SJCRH30 (cell line): ENCODE measurements around the gene ADARB2. TPM values are rescaled to one million over a fixed set of nuclear protein-coding genes. Genes with fewer than 3 reads are reported as not detected.

Experiments
- DNase-seq, 2 experiments: peaks; one replicate each; pipeline ENCODE4 v3.0.0-alpha.2; 2015 to 2020
- H3K27ac ChIP-seq: fragments of 250-450 bp; sonication (Bioruptor Pico); 2 replicates; pipeline ENCODE4 v1.5.1; 2020; ENCODE audit warnings: mild to moderate bottlenecking, moderate library complexity
- H3K27me3 ChIP-seq: fragments of 250-450 bp; sonication (Bioruptor Pico); 2 replicates; pipeline ENCODE4 v1.5.1; 2020; ENCODE audit warnings: mild to moderate bottlenecking, moderate library complexity
- H3K36me3 ChIP-seq: fragments of 250-450 bp; sonication (Bioruptor Pico); 2 replicates; pipeline ENCODE4 v1.5.1; 2020; ENCODE audit warnings: mild to moderate bottlenecking, moderate library complexity
- H3K4me1 ChIP-seq: fragments of 250-450 bp; sonication (Bioruptor Pico); 2 replicates; pipeline ENCODE4 v1.5.1; 2020; ENCODE audit warnings: mild to moderate bottlenecking, moderate library complexity
- H3K4me3 ChIP-seq: fragments of 250-450 bp; sonication (Bioruptor Pico); 2 replicates; pipeline ENCODE4 v1.5.1; 2020; ENCODE audit warnings: mild to moderate bottlenecking, moderate library complexity
- H3K9me3 ChIP-seq: fragments of 250-450 bp; sonication (Bioruptor Pico); replicated peaks from 2 replicates; pipeline ENCODE4 v1.5.1; 2020; ENCODE audit warnings: mild to moderate bottlenecking, moderate library complexity
- total RNA-seq: library from RNA; depleted of rRNA; stranded (reverse); fragments of >200 nt; shearing (Covaris generic); gene quantifications from 2 replicates; pipeline ENCODE4 v1.2.3, GENCODE V29; 2014

Gene ADARB2
- total RNA-seq, 1 experiment from 2014 or later, result not detected

DNA sequence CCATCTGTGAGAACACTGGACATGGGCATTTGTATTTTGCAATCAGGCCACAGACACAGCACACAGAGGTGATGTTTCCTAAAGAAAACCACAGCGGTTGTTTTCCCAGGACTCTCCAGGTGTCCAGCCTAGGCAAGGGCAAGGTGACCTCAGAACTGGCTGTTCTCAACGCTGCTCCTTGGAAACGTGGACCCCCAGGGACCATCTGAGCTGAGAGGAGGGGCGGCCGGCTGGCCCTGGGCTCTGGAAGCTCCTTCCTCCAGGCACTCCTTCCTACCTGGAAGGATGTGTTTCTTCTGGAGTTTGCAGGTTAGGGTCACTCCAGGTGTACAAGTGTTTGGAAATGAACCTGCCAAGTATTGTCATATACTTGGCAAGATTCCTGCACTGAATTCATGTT, 103.1 kb downstream of the ADARB2 start:
- DNase-seq, result no peak
- no peak overlapping the region for H3K4me3 ChIP-seq
- no peaks in the 10 kb centered on the region for H3K27me3 ChIP-seq
- H3K27ac ChIP-seq, result no peak overlapping the region
- H3K9me3 ChIP-seq, result no peaks in the 10 kb centered on the region
- H3K36me3 ChIP-seq, result no peaks in the 10 kb centered on the region
- no peaks in the 10 kb centered on the region for H3K4me1 ChIP-seq

DNA sequence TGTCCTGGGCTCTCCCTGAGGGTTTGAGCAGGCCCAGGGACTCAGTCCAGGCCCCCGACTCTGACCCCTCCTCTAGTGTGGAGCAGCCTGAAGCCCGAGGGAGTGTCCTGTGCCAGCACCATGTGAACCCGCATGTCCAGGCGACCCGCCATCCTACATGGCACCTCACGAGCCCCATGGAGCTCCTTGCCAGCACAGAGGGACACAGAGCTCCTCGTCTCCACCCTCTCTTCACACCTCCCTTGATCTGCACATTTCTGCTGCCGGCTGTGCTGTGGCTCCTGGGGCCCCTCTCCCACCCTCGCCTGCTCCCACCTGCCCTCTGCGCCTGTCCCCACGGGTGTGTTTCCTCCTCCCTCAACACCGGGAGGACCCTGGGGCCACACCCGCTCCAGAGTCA, 103.5 kb downstream of the ADARB2 start:
- Histone ChIP-seq H3K4me3 (no peak overlapping the region), H3K27ac (no peak overlapping the region), H3K27me3 (no peaks in the 10 kb centered on the region), H3K36me3 (no peaks in the 10 kb centered on the region), H3K9me3 (no peaks in the 10 kb centered on the region), H3K4me1 (no peaks in the 10 kb centered on the region)
- no peak for DNase-seq

DNA sequence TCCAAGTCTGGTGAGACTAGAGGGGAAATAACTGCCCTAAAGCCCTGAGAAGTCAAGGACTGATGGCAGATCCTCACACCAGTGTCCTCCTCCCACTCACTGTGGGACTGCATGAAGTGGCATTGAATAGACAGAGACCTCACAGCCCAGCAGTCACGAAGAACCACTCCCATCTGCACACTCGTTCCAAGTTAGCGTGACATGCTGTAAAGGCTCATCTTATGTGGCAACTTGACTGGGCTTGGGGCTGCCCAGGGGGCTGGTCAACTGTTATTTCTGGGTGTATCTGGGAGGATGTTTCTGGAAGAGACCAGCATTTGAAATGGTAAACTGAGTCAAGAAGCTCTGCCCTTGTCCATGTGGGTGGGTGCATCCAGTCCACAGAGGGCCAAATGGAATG, 104.7 kb downstream of the ADARB2 start:
- DNase-seq, result no peak

DNA sequence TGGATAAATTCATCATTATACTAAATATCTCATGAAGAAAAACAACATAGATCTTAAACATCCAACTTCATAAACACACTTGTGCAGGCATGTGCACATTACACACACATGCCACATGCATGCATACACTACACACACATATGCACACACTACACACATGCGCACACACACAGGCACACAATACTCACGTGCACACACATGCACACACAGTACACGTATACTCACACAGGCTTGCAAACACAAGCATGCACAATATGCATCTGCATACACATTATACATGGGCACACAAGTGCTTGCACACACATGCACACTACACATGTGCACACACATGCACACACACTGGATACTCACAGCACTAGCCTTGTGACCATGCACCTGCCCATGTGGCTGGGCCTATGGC, 105.2 kb downstream of the ADARB2 start:
- no peak overlapping the region for H3K27ac ChIP-seq
- H3K4me1 ChIP-seq, result no peaks in the 10 kb centered on the region
- no peak overlapping the region for H3K4me3 ChIP-seq
- H3K36me3 ChIP-seq, result no peaks in the 10 kb centered on the region
- no peaks in the 10 kb centered on the region for H3K9me3 ChIP-seq
- no peak for DNase-seq
- H3K27me3 ChIP-seq, result no peaks in the 10 kb centered on the region

More for the DNA sequence above, 104.7 kb downstream of the ADARB2 start:
- no peaks in the 10 kb centered on the region for H3K27me3 ChIP-seq
- no peaks in the 10 kb centered on the region for H3K9me3 ChIP-seq
- H3K4me3 ChIP-seq, result no peak overlapping the region
- H3K4me1 ChIP-seq, result no peaks in the 10 kb centered on the region
- H3K36me3 ChIP-seq, result no peaks in the 10 kb centered on the region
- no peak overlapping the region for H3K27ac ChIP-seq

DNA sequence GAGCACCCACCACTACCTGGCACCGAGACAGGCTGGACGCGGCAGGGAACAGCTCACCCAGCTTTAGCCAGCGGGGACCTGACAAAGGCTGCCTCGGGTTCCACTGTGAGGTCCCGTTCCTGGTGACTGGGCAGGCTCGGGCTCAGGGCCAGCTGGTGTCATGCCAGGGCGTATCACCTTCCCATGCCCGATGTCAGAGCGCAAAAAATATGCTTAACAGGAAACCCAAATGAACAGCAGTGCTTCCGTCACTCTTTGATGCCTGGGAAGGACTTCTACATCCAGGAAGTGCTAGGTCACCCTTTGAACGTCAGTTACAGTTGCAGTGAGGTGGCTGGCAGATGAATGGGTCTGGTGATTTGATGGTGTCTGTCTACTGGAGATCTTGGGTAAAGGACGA, 106.0 kb downstream of the ADARB2 start:
- Histone ChIP-seq H3K27ac (no peak overlapping the region), H3K36me3 (no peaks in the 10 kb centered on the region), H3K4me3 (no peak overlapping the region), H3K9me3 (no peaks in the 10 kb centered on the region), H3K4me1 (no peaks in the 10 kb centered on the region), H3K27me3 (no peaks in the 10 kb centered on the region)
- DNase-seq, result peak in 1 of 2 experiments; percentile 1

DNA sequence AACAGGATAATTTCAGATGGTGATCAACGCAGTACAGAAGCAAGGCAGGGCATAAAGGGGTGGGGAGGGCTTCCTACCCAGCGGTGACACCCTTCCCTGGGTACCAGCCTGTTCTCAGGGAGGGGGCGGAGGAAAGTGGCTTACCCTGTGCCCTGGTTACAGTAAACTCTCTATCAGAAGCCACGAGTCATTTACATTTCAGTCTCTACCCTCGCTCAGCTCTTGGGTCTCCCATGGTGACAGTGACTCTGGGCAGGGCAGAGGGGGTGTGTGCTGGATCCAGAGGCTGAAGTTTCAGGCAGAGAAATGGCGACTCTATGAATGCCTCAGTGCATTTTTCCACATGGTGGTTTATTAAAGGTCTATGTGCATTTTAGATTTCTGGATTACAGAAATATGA, 107.0 kb downstream of the ADARB2 start:
- H3K9me3 ChIP-seq, result no peaks in the 10 kb centered on the region
- no peak overlapping the region for H3K27ac ChIP-seq
- no peaks in the 10 kb centered on the region for H3K27me3 ChIP-seq
- no peaks in the 10 kb centered on the region for H3K4me1 ChIP-seq
- DNase-seq, result no peak
- H3K4me3 ChIP-seq, result no peak overlapping the region
- H3K36me3 ChIP-seq, result no peaks in the 10 kb centered on the region

DNA sequence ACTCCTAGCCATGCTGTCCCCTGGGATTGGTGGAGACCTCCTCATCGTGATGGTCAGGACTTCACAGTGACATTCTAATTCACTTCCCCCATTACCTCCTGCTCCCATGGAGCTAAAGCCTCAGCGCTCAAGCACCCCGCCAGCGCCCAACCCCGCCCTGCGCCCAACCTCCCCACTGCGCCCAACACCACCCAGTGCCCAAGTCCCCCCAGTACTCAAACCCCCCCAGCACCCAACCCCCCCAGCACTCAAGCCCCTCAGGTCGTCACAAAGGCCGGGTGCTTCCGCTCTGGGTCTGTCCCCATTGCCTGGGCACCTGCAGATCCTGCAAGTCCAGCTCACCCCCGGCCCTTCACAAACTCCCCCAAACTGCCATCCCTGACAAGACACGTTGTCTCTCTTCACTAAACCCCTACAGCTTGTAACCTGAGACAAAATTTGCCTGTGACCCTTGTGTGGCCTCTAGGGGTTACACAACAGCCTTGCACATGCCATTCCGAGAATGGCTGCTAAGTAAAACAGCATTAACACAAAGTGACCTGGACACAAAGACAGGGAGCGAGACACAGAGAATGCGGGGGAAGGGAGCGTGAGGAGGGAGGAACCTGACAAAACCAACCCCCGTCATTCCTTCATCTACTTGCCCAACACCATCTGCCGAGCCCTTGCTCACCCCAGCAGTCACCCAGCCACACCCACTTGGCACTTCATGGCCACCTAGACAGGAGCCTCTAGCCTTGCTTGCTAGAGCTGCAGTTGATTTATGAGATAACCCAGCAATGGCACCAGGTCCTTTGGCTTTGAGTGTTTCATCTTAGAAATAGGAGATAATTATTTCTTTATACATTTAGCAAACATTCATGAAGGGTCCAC, 107.8 kb downstream of the ADARB2 start:
- Histone ChIP-seq H3K4me1 (no peaks in the 10 kb centered on the region), H3K9me3 (no peaks in the 10 kb centered on the region), H3K27me3 (no peaks in the 10 kb centered on the region), H3K27ac (no peak overlapping the region), H3K36me3 (no peaks in the 10 kb centered on the region), H3K4me3 (no peak overlapping the region)
- no peak for DNase-seq

DNA sequence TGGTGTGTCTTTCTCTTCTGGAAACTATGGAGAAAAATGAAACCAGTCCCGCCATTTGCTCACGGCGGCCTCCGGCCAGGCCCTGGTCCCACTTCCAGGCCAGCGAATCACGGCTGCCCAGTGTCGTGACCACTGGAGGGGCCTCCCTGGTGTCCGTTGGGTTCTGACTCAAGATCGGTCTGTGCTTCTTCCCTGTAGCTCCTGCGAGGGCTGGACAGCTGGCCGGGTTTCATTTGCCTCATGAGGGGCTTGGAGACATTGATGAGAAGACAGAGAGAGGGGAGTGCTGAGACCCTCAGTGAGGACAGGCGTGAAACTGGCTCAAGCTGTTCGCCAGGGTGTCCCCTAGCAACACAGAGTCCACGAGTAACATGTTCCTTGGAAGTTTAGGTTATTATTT, 108.6 kb downstream of the ADARB2 start:
- Histone ChIP-seq H3K27ac (no peak overlapping the region), H3K4me1 (no peaks in the 10 kb centered on the region), H3K4me3 (no peak overlapping the region), H3K9me3 (no peaks in the 10 kb centered on the region), H3K27me3 (no peaks in the 10 kb centered on the region), H3K36me3 (no peaks in the 10 kb centered on the region)
- no peak for DNase-seq

DNA sequence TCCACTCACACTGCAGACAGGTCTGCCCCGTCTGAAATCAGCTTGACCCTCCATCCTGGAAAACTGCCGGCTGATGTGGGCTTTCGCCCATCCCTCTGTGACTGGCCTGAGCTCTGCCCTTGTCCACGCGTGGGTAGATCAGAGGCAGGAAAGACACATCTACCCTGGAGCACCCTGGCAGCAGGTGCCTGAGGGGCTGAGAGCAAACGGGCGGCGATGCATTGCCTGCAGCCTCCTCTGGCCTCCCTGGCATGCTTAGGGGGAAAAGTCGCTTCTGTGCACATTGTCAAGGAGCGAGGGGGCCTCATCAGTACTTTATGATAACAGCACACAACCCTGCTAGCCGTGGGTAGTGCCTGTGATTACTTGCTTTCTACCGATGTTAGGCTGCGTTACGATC, 109.4 kb downstream of the ADARB2 start:
- H3K27me3 ChIP-seq, result no peaks in the 10 kb centered on the region
- no peak overlapping the region for H3K27ac ChIP-seq
- H3K4me1 ChIP-seq, result no peaks in the 10 kb centered on the region
- H3K4me3 ChIP-seq, result no peak overlapping the region
- DNase-seq, result no peak
- H3K36me3 ChIP-seq, result no peaks in the 10 kb centered on the region
- no peaks in the 10 kb centered on the region for H3K9me3 ChIP-seq

DNA sequence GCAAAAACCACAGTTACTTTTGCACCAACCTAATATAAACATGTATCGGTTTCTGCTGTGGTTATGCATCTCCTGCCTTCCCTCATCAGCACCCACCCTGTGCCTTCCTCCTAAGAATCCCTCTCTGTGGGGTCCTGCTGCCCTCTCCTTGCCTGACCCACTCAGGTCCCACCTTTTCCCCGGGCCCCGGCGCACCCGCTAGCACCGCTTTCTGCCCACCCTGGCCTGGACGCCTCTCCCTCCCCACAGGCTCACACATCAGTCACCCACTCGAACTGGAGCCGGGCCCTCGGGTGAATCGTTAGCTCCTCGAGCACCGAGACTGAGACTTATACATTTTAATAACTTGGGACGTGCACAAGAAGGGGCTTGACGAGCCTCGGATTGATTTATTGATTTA, 110.5 kb downstream of the ADARB2 start:
- H3K9me3 ChIP-seq, result no peaks in the 10 kb centered on the region
- H3K27ac ChIP-seq, result no peak overlapping the region
- H3K27me3 ChIP-seq, result no peaks in the 10 kb centered on the region
- H3K4me1 ChIP-seq, result no peaks in the 10 kb centered on the region
- H3K36me3 ChIP-seq, result no peaks in the 10 kb centered on the region
- no peak overlapping the region for H3K4me3 ChIP-seq
- DNase-seq, result no peak

DNA sequence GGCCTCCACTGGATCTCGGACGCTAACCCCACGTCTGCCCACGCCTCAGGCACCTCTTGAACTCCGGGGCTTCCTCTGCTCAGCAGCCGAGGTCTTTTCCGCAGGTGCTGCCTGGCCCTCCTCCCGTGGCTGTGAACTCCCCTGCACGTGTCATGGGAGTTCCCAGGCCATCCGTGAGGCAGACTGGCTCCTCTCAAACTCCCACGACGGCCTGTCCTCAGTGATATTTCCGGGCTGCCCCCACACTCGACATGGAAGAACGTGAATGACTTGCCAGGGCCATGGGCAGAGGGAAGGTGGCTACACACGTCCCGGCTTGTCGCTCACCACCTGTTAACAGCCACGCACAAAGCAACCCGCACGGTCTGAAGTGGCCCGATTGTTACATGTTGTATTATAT, 110.9 kb downstream of the ADARB2 start:
- H3K27ac ChIP-seq, result no peak overlapping the region
- no peaks in the 10 kb centered on the region for H3K27me3 ChIP-seq
- H3K4me1 ChIP-seq, result no peaks in the 10 kb centered on the region
- H3K36me3 ChIP-seq, result no peaks in the 10 kb centered on the region
- DNase-seq, result no peak
- H3K9me3 ChIP-seq, result no peaks in the 10 kb centered on the region
- H3K4me3 ChIP-seq, result no peak overlapping the region

DNA sequence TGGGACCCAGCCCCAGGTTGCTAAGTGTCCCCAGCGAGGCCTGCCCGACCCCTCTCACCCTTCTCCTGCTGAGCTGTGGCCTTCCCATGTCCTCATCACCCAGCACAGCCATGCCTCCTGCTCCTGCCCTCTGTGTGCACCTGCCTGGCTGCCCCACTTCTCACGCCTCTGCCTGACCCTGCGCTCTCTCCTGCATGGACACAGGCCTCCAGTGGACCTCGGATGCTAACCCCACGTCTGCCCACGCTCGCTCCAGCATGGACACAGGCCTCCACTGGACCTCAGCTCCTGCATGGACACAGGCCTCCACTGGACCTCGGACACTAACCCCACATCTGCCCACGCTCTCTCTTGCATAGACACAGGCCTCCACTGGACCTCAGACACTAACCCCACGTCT, 111.6 kb downstream of the ADARB2 start:
- Histone ChIP-seq H3K27ac (no peak overlapping the region), H3K9me3 (no peaks in the 10 kb centered on the region), H3K27me3 (no peaks in the 10 kb centered on the region), H3K36me3 (no peaks in the 10 kb centered on the region), H3K4me3 (no peak overlapping the region), H3K4me1 (no peaks in the 10 kb centered on the region)
- no peak for DNase-seq

DNA sequence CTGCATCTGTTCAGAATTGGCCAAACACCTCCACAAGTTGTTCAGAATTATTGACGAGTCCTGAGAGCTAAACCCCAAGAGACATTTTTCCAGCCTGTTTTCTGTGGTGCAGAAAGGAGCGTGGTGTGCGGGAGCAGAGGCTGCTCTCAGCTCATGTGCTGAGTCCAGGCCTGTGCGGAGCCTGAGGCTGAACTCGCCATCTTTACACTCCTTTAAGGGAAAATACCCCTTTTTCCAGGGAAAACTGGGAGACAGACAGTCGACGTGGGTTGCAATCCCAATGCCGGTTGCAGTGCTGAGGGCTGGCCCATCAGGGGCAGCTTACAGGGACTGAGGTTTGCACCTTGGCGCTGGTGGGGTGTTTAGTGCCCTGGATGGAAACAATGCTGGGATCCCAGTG, 112.2 kb downstream of the ADARB2 start:
- DNase-seq, result no peak
- Histone ChIP-seq H3K27me3 (no peaks in the 10 kb centered on the region), H3K36me3 (no peaks in the 10 kb centered on the region), H3K4me1 (no peaks in the 10 kb centered on the region), H3K4me3 (no peak overlapping the region), H3K9me3 (no peaks in the 10 kb centered on the region), H3K27ac (no peak overlapping the region)

DNA sequence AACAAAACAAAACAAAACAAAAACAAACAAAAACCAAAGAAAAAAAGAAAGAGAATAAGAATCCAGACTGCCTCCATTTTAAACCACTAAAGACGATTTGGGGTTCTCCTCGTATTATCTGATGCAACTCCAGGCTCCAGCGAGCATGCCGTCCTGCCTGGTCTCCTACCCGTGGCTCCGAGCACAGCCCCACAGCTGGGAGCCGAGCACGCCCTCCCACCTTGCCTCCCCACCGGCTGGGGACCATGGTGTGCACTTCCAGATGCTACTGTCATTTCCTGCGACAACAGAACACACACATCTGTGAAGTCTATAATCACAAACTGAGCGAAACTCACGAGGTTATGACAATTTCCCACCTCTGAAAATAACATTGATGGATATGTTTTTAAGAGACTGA, 113.1 kb downstream of the ADARB2 start:
- no peak for DNase-seq

DNA sequence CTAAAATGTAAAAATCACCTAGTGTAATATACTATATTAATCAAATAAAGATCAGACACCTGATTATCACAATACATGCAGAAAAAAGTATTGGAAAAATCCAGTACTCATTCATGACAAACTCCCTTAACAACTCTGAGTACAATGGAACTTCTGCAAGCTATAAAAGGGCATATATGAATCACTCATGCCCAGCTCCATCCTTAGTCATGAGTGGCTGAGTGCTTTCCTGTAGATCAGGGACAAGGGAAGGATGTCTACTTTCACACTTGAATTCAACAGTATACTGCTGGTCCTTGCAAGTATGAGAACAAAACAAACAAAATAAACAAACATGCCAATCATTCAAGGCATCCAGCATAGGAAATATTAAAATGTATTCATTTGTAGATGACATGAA, 116.5 kb downstream of the ADARB2 start:
- no peaks in the 10 kb centered on the region for H3K9me3 ChIP-seq
- H3K27ac ChIP-seq, result no peak overlapping the region
- H3K4me1 ChIP-seq, result no peaks in the 10 kb centered on the region
- DNase-seq, result no peak
- no peaks in the 10 kb centered on the region for H3K27me3 ChIP-seq
- H3K4me3 ChIP-seq, result no peak overlapping the region
- no peaks in the 10 kb centered on the region for H3K36me3 ChIP-seq

More for the DNA sequence above, 113.1 kb downstream of the ADARB2 start:
- Histone ChIP-seq H3K27ac (no peak overlapping the region), H3K36me3 (no peaks in the 10 kb centered on the region), H3K27me3 (no peaks in the 10 kb centered on the region), H3K4me1 (no peaks in the 10 kb centered on the region), H3K4me3 (no peak overlapping the region), H3K9me3 (no peaks in the 10 kb centered on the region)
